Measurements from ENCODE around the gene ITSN1. TPM values are rescaled to one million over a fixed set of nuclear protein-coding genes. Genes with fewer than 3 reads are reported as not detected.

The ITSN1 gene
- total and polyA plus RNA-seq, 2 of the 13 experiments (the other 11 are each of a cell fraction or from before 2014, with no cell fraction given) = 26.1 to 33.8 TPM

DNA sequence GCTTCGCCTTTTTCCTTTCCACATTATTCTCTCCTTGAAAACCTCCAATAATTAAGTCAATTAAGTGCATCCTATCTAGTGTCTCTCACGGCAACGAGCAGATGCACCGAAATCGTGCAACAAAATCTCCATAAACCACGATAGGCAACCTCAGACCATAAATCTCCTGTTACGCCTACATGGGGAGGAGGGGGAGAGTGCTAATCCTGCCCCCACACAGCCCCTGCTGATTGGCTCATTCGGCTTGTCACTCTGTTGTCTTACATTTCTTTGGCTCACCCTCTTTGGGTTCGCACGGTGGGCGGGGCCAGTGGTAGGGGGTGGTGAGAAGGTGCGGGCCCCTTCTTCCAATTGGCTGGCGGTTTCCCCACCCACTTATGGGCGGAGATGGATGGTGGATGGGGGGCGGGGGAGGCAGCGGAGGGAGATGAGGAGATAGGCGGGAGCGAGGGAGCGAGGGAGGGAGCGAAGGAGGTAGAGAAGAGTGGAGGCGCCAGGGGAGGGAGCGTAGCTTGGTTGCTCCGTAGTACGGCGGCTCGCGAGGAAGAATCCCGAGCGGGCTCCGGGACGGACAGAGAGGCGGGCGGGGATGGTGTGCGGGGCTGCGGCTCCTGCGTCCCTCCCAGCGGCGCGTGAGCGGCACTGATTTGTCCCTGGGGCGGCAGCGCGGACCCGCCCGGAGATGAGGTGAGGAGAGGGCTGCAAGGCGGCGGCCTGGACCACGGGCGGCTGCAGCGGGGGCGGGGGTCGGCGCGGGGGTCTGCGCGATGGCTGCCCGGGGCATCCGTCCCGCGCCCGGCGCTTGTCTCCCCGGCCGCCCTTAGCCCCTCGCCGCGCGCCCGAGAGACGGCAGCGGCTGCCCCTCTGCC, at the start of gene ITSN1 (continued):
- TF ChIP-seq, protein P1, sequence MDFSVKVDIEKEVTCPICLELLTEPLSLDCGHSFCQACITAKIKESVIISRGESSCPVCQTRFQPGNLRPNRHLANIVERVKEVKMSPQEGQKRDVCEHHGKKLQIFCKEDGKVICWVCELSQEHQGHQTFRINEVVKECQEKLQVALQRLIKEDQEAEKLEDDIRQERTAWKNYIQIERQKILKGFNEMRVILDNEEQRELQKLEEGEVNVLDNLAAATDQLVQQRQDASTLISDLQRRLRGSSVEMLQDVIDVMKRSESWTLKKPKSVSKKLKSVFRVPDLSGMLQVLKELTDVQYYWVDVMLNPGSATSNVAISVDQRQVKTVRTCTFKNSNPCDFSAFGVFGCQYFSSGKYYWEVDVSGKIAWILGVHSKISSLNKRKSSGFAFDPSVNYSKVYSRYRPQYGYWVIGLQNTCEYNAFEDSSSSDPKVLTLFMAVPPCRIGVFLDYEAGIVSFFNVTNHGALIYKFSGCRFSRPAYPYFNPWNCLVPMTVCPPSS (IDR thresholded peaks at IDR 0.05) = no peak
- TF ChIP-seq ZNF790 (CRISPR knock-in tag; IDR thresholded peaks at IDR 0.05; ENCODE audit: borderline replicate concordance) (no peak), ZNF484 (CRISPR knock-in tag; IDR thresholded peaks at IDR 0.05; ENCODE audit: borderline replicate concordance, low read depth) (no peak), KLF12 (CRISPR knock-in tag; IDR thresholded peaks at IDR 0.05; ENCODE audit: borderline replicate concordance) (no peak; the same call in 1 of the 2 replicates), FOXC1 (CRISPR knock-in tag; IDR thresholded peaks at IDR 0.05; ENCODE audit: borderline replicate concordance) (no peak; the same call in 1 of the 2 replicates), PITX1 (CRISPR knock-in tag; IDR thresholded peaks at IDR 0.05) (peak; percentile 91), ZNF737 (CRISPR knock-in tag; IDR thresholded peaks at IDR 0.05; ENCODE audit: borderline replicate concordance) (no peak), U2AF2 (IDR thresholded peaks at IDR 0.05; ENCODE audit: low read depth, low read length) (no peak), HMG20A (CRISPR knock-in tag; IDR thresholded peaks at IDR 0.05; ENCODE audit: borderline replicate concordance) (no peak), TP53 (CRISPR knock-in tag; conservative IDR thresholded peaks at IDR 0.05) (no peak), KMT2A (CRISPR knock-in tag; IDR thresholded peaks at IDR 0.05) (0 out of 2 replicates have a peak, but pooled peaks have one; percentile 65), IKZF4 (CRISPR knock-in tag; IDR thresholded peaks at IDR 0.05; ENCODE audit: borderline replicate concordance, low read depth, not compliant biosample characterization) (no peak), NCOA5 (CRISPR knock-in tag; IDR thresholded peaks at IDR 0.05) (no peak), ZNF33B (CRISPR knock-in tag; IDR thresholded peaks at IDR 0.05) (no peak), ATAD3A (CRISPR knock-in tag; IDR thresholded peaks at IDR 0.05) (no peak), MIER2 (CRISPR knock-in tag; IDR thresholded peaks at IDR 0.05) (no peak)
- TF ChIP-seq, protein P2, sequence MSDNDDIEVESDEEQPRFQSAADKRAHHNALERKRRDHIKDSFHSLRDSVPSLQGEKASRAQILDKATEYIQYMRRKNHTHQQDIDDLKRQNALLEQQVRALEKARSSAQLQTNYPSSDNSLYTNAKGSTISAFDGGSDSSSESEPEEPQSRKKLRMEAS (IDR thresholded peaks at IDR 0.05) = peak; percentile 44; the same call in 1 of the 2 replicates
- TF ChIP-seq, protein P3, sequence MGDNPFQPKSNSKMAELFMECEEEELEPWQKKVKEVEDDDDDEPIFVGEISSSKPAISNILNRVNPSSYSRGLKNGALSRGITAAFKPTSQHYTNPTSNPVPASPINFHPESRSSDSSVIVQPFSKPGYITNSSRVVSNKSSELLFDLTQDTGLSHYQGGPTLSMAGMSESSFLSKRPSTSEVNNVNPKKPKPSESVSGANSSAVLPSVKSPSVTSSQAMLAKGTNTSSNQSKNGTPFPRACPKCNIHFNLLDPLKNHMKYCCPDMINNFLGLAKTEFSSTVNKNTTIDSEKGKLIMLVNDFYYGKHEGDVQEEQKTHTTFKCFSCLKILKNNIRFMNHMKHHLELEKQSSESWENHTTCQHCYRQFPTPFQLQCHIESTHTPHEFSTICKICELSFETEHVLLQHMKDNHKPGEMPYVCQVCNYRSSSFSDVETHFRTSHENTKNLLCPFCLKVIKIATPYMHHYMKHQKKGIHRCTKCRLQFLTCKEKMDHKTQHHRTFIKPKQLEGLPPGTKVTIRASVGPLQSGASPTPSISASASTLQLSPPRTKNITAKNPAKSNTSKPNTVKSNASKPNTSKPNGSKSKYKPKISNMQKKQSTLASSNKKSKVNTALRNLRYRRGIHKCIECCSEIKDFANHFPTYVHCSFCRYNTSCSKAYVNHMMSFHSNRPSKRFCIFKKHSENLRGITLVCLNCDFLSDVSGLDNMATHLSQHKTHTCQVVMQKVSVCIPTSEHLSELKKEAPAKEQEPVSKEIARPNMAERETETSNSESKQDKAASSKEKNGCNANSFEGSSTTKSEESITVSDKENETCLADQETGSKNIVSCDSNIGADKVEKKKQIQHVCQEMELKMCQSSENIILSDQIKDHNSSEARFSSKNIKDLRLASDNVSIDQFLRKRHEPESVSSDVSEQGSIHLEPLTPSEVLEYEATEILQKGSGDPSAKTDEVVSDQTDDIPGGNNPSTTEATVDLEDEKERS (CRISPR knock-in tag; IDR thresholded peaks at IDR 0.05) = no peak
